NCI-H524 (cell line): ENCODE results near the gene PCDHGA5.
"Not testable (repeated sequence)": the region's sequence is repeated elsewhere in the genome, so short reads cannot be mapped to it uniquely, and the experiment has no call there.

Experiments
- DNase-seq, 2 experiments: peaks; one replicate each; lab custom pipeline; 2025; lab: John Stamatoyannopoulos, UW

Gene PCDHGA5

DNA sequence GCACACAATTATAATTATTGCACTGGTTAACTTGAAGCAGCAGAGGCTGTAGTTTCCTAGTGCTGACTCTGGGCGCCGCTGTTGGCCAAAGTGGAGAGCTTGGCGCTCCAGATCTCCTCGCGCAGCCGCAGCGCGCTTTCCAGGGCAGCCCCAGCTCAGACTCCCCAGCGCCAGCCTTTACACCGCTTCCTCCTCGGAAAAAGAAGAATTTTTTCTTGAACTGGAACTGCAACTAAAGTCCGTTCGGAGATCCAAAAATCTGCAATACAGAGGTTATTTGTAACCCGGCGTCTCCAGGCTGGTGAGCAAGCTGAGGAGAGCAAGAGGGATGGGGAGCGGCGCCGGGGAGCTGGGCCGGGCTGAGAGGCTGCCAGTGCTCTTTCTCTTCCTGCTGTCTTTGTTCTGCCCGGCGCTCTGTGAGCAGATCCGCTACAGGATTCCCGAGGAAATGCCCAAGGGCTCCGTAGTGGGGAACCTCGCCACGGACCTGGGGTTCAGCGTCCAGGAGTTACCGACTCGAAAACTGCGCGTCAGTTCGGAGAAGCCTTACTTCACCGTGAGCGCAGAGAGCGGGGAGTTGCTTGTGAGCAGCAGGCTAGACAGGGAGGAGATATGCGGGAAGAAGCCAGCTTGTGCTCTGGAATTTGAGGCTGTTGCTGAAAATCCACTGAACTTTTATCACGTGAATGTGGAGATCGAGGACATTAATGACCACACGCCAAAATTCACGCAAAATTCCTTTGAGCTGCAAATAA, 23.8 kb downstream of the PCDHGA5 start, which contains the start of gene PCDHGB4:
Gene PCDHGB4 (plus strand): TSS at position 142 of the 755 bp plus-strand sequence. CDS start 187 bp downstream, at position 329.
- not testable (repeated sequence) for DNase-seq

DNA sequence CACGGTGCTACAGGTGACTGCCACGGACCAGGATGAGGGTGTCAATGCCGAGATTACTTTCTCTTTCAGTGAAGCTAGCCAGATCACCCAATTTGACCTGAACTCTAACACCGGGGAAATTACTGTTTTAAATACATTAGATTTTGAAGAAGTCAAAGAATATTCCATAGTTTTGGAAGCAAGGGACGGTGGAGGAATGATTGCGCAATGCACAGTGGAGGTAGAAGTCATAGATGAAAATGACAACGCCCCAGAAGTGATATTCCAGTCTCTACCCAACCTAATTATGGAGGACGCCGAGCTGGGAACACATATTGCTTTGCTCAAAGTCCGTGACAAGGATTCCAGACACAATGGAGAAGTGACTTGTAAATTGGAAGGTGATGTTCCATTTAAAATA, 24.7 kb downstream of the PCDHGA5 start:
- no peak for DNase-seq

DNA sequence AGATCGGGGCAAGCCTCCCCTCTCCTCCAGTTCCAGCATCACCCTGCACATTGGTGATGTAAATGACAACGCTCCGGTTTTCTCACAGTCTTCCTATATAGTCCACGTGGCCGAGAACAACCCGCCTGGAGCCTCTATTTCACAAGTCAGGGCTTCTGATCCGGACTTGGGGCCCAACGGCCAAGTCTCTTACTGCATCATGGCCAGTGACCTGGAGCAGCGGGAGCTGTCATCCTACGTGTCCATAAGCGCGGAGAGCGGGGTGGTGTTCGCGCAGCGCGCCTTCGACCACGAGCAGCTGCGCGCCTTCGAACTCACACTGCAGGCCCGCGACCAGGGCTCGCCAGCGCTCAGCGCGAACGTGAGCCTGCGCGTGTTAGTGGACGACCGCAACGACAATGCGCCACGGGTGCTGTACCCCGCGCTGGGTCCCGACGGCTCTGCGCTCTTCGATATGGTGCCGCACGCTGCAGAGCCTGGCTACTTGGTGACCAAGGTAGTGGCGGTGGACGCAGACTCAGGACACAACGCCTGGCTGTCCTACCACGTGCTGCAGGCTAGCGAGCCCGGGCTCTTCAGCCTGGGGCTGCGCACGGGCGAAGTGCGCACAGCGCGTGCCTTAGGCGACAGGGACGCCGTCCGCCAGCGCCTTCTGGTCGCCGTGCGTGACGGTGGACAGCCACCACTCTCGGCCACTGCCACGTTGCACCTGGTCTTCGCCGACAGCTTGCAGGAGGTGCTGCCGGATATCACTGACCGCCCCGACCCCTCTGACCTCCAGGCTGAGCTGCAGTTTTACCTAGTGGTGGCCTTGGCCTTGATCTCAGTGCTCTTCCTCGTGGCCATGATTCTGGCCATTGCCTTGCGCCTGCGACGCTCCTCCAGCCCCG, 25.4 kb downstream of the PCDHGA5 start:
- DNase-seq, result no peak

DNA sequence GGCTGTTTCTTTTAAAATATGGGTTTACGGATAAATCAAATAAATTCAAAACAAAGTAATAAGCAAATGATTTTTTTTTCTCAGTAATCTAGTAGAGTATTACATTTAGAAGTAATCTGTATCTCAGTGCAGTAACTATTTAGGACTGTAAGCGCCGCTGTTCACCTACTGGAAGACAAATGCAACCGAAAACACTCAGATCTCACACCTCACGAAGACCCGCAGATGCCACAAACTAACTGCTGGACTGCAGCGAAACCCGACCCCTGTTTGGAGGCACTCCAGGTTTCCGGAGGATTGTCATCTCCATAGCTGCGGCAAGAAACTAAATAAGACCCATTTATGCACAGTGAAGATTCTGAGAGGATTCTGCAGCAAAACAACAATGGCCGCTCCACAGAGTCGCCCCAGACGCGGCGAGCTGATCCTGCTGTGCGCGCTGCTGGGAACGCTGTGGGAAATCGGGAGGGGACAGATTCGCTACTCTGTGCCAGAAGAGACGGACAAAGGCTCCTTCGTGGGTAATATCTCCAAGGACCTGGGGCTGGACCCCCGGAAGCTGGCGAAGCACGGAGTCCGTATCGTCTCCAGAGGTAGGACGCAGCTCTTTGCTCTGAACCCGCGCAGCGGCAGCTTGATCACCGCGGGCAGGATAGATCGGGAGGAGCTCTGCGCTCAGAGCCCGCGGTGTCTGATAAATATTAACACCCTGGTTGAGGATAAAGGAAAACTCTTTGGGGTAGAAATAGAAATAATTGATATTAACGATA, 28.7 kb downstream of the PCDHGA5 start, which contains the start of gene PCDHGA8:
Gene PCDHGA8 (plus strand): TSS at position 205 of the 770 bp plus-strand sequence. CDS start 181 bp downstream, at position 386.
- no peak for DNase-seq

DNA sequence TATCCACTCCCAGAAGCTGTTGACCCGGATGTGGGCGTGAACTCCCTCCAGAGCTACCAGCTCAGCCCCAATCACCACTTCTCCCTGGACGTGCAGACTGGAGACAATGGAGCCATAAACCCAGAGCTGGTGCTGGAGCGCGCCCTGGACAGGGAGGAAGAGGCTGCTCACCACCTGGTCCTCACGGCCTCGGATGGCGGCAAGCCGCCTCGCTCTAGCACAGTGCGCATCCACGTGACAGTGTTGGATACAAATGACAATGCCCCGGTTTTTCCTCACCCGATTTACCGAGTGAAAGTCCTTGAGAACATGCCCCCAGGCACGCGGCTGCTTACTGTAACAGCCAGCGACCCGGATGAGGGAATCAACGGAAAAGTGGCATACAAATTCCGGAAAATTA, 29.3 kb downstream of the PCDHGA5 start:
- no peak for DNase-seq

DNA sequence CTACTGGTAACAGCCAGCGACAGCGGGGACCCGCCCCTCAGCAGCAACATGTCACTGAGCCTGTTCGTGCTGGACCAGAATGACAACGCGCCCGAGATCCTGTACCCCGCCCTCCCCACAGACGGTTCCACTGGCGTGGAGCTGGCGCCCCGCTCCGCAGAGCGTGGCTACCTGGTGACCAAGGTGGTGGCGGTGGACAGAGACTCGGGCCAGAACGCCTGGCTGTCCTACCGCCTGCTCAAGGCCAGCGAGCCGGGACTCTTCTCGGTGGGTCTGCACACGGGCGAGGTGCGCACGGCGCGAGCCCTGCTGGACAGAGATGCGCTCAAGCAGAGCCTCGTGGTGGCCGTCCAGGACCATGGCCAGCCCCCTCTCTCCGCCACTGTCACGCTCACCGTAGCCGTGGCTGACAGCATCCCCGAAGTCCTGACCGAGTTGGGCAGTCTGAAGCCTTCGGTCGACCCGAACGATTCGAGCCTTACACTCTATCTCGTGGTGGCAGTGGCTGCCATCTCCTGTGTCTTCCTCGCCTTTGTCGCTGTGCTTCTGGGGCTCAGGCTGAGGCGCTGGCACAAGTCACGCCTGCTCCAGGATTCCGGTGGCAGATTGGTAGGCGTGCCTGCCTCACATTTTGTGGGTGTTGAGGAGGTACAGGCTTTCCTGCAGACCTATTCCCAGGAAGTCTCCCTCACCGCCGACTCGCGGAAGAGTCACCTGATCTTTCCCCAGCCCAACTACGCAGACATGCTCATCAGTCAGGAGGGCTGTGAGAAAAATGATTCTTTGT, 30.6 kb downstream of the PCDHGA5 start:
- not testable (repeated sequence) for DNase-seq

DNA sequence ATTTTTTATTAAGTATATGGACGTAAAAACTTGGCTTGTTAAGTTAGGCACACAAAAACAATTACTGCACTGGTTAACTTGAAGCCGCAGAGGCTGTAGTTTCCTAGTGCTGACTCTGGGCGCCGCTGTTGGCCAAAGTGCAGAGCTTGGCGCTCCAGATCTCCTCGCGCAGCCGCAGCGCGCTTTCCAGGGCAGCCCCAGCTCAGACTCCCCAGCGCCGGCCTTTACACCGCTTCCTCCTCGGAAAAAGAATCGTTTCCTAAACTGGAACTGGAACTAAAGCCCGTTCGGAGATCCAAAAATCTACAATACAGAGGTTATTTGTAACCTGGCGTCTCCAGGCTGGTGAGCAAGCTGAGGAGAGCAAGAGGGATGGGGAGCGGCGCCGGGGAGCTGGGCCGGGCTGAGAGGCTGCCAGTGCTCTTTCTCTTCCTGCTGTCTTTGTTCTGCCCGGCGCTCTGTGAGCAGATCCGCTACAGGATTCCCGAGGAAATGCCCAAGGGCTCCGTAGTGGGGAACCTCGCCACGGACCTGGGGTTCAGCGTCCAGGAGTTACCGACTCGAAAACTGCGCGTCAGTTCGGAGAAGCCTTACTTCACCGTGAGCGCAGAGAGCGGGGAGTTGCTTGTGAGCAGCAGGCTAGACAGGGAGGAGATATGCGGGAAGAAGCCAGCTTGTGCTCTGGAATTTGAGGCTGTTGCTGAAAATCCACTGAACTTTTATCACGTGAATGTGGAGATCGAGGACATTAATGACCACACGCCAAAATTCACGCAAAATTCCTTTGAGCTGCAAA, 34.0 kb downstream of the PCDHGA5 start, which contains the start of gene PCDHGB5:
Gene PCDHGB5 (plus strand): TSS at position 192 of the 796 bp plus-strand sequence. CDS start 181 bp downstream, at position 373.
- DNase-seq, result not testable (repeated sequence)

DNA sequence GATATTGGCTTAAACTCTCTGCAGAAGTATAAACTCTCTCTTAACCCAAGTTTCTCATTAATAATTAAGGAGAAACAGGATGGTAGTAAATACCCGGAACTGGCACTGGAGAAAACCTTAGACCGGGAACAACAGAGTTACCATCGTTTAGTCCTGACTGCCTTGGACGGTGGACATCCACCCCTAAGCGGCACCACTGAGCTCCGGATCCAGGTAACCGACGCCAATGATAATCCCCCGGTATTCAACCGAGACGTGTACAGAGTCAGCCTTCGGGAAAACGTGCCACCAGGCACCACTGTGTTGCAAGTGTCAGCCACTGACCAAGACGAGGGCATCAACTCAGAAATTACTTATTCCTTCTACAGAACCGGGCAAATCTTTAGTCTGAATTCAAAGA, 34.6 kb downstream of the PCDHGA5 start:
- DNase-seq, result no peak

DNA sequence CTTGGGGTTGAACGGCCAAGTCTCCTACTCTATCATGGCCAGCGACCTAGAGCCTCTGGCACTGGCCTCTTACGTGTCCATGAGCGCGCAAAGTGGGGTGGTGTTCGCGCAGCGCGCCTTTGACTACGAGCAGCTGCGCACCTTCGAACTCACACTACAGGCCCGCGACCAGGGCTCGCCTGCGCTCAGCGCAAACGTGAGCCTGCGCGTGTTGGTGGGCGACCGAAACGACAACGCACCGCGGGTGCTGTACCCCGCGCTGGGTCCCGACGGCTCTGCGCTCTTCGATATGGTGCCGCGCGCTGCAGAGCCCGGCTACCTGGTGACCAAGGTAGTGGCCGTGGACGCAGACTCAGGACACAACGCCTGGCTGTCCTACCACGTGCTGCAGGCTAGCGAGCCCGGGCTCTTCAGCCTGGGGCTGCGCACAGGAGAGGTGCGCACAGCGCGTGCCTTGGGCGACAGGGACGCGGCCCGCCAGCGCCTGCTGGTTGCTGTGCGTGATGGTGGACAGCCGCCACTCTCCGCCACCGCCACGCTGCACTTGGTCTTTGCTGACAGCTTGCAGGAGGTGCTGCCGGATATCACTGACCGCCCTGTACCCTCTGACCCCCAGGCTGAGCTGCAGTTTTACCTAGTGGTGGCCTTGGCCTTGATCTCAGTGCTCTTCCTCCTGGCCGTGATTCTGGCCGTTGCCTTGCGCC, 35.7 kb downstream of the PCDHGA5 start:
- DNase-seq, result no peak

DNA sequence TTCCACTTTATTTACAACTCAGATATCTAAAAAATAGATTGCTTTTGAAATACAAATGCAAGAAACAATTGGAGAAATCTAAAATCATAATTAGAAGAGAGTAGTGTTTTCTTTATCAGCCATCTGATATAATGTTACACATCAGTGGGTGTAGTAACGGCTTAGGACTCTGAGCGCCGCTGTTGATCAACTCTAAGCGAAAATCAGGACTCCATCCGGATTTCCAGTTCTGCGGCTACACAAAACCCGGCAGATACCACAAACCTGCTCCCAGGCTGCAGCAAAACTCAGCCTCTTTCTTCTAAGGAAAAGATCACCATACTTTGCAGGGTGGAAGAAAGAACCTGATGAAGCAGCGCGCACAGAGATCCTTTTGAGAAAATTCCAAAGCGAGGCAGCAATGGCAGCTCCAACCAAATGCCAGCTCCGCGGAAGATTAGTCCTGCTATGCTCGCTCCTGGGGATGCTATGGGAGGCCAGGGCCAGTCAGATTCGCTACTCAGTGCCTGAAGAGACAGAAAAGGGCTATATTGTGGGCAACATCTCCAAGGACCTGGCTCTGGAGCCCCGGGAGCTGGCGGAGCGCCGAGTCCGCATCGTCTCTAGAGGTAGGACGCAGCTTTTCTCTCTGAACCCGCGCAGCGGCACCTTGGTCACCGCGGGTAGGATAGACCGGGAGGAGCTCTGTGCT, 38.7 kb downstream of the PCDHGA5 start, which contains the start of gene PCDHGA9:
Gene PCDHGA9 (plus strand): TSS at position 226 of the 691 bp plus-strand sequence. CDS start 175 bp downstream, at position 401.
- DNase-seq, result peak in 1 of 2 experiments; percentile 15

DNA sequence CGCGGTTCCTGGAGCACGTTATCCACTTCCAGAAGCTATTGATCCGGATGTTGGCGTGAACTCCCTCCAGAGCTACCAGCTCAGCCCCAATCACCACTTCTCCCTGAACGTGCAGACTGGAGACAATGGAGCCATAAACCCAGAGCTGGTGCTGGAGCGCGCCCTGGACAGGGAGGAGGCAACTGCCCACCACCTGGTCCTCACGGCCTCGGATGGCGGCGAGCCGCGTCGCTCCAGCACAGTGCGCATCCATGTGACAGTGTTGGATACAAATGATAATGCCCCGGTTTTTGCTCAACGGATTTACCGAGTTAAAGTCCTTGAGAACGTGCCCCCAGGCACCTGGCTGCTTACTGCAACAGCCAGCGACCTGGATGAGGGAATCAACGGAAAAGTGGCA, 39.4 kb downstream of the PCDHGA5 start:
- no peak for DNase-seq

DNA sequence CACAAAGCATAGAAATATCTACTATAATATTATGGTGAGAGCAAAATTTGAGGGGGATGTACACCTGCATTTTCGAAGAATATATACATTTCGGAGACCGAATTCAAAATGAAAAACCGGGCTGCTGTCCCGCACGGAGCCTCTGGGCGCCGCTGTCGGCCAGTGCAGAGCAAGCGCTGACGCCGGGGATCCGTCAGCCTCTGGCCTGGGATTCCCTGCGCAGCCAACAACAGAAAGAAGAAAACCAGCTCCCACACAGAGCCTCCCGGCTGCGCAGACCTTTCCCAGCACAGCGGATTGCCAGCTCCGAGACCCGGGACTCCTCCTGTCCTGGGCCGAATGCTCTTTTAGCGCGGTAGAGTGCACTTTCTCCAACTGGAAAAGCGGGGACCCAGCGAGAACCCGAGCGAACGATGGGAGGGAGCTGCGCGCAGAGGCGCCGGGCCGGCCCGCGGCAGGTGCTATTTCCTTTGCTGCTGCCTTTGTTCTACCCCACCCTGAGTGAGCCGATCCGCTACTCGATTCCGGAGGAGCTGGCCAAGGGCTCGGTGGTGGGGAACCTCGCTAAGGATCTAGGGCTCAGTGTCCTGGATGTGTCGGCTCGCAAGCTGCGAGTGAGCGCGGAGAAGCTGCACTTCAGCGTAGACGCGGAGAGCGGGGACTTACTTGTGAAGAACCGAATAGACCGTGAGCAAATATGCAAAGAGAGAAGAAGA, 44.0 kb downstream of the PCDHGA5 start, which contains the start of gene PCDHGB6:
Gene PCDHGB6 (plus strand): TSS at position 232 of the 716 bp plus-strand sequence. CDS start 182 bp downstream, at position 414.
- not testable (repeated sequence) for DNase-seq

DNA sequence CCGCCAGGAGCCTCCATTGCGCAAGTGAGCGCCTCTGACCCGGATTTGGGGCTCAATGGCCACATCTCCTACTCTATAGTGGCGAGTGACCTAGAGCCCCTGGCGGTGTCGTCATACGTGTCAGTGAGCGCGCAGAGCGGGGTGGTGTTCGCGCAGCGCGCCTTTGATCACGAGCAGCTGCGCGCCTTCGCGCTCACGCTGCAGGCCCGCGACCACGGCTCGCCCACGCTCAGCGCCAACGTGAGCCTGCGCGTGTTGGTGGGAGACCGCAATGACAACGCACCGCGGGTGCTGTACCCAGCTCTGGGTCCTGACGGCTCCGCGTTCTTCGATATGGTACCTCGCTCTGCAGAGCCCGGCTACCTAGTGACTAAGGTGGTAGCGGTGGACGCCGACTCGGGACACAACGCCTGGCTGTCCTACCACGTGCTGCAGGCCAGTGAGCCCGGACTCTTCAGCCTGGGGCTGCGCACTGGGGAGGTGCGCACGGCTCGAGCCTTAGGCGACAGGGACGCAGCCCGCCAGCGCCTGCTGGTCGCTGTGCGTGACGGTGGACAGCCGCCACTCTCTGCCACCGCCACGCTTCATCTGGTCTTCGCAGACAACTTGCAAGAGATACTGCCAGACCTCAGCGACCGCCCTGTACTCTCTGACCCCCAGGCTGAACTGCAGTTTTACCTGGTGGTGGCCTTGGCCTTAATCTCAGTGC, 45.8 kb downstream of the PCDHGA5 start:
- DNase-seq, result no peak

DNA sequence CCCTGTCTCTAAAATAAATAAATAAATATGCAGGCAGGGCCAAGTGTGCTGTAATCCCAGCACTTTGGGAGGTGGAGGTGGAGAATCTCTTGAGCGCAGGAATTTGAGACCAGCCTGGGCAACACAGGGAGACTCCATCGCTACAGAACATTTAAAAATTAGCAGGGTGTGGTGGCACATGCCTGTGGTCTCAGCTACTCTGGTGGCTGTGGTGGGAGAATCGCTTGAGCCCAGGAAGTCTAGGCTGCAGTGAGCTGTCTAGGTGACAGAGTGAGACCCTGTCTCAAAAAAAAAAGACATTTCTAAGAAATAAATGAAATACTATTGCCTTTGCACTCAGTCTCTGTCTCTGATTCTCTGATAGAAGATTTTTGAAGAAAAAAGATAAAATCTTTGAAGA, 47.6 kb downstream of the PCDHGA5 start:
- no peak for DNase-seq

DNA sequence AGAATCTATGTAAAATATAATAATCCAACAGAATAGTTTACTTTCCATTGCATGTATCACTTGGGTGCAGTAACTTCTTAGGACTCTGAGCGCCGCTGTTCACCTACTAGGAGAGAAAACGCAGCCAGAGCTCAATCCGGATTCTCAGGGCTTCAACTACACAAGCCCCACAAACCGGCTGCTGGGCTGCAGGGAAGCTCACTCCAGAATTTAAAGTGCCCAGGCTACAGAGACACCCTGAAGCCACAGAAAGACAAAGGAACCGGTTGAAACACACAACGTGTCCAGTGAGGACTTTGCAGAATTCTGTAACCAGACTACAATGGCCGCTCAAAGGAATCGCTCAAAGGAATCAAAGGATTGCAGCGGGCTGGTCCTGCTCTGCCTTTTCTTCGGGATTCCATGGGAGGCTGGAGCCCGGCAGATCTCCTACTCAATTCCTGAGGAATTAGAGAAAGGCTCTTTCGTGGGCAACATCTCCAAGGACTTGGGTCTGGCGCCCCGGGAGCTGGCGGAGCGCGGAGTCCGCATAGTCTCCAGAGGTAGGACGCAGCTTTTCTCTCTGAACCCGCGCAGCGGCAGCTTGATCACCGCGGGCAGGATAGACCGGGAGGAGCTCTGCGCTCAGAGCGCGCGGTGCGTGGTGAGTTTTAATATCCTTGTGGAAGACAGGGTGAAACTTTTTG, 49.0 kb downstream of the PCDHGA5 start, which contains the start of gene PCDHGA10:
Gene PCDHGA10 (plus strand): TSS at position 134 of the 686 bp plus-strand sequence. CDS start 189 bp downstream, at position 323.
- DNase-seq, result peak; percentile 9 to 42

DNA sequence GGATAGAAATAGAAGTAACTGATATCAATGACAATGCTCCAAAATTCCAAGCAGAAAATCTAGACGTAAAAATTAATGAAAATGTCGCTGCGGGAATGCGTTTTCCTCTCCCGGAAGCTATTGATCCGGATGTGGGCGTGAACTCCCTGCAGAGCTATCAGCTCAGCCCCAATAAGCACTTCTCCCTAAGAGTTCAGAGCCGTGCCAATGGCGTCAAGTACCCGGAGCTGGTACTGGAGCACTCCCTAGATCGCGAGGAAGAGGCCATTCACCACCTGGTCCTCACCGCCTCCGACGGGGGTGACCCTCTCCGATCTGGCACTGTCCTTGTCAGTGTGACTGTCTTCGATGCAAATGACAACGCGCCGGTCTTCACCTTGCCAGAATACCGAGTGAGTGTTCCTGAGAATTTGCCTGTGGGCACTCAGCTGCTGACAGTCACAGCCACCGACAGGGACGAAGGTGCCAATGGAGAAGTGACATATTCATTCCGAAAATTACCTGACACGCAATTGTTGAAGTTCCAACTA, 49.6 kb downstream of the PCDHGA5 start:
- DNase-seq, result no peak
